Erythroblast (primary cell): ENCODE measurements around the gene PRORP.

ENCODE experiments used
- GATA1 ChIP-seq: IDR thresholded peaks from 2 replicates; pipeline ENCODE4 v1.6.1; 2011; ENCODE audit warnings: low read depth, mild to moderate bottlenecking, control low read depth, low read length, moderate library complexity
- POLR2A ChIP-seq: IDR thresholded peaks from 2 replicates; pipeline ENCODE4 v1.6.1; 2011; ENCODE audit warnings: mild to moderate bottlenecking, low read length

- TF ChIP-seq POLR2A (no peak), GATA1 (no peak)
These were observed 6.1 kb upstream of the PRORP start for GRCh38 chr14:35116242-35116641.
